Posterior vena cava (tissue), 2 donors: Measurements from ENCODE around the gene SHROOM3. TPM values are rescaled to one million over a fixed set of nuclear protein-coding genes. Genes with fewer than 3 reads are reported as not detected.

Source experiments
- DNase-seq: peaks from one replicate; pipeline ENCODE4 v3.0.0-alpha.2; 2020; ENCODE audit warnings: low spot score
- intact Hi-C, 2 donors: fragments of 100-400 bp; cut with DNase I; formaldehyde crosslinking; loops; one replicate each; pipeline versions ENCODE4 v1.14.1 to v1.14.2; 2022 to 2023
- total RNA-seq, 2 donors: library from RNA; stranded (reverse); fragmentation: NEBNext Ultra II Directional; extraction: Animal tissue kit (Norgen Biotek cat#: 25700); gene quantifications; one replicate each; pipeline ENCODE4 v1.2.1, GENCODE V29; 2021
- donor health status: DM: yes; HTN: yes; CAD: no.
- donor health status: DM: yes; HTN: yes; CAD: no.

Gene SHROOM3
- total RNA-seq, 2 donors from 2014 or later = 71.4 to 77.8 TPM

DNA sequence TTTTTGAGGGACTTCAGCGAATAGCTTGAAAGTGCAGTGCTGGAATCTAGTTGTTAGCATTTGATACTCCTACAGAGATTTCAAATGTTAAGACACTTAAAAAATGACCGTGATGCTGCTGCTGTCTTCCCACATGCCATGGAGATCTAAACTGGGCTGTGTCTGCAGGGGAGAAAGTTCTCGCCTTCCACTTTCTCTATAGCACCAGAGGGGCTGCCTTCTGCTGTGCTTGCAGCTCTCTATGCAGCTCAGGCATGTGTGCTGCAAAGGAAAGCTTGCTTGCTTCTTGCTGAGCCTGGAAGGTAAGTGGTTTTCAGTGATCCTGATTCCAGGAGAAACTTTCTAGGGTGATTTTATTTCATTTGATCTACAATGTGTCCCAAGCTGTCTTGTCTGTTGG, 325.2 kb downstream of the SHROOM3 start:
- no peak for DNase-seq
- intact Hi-C loops = no loop called here

DNA sequence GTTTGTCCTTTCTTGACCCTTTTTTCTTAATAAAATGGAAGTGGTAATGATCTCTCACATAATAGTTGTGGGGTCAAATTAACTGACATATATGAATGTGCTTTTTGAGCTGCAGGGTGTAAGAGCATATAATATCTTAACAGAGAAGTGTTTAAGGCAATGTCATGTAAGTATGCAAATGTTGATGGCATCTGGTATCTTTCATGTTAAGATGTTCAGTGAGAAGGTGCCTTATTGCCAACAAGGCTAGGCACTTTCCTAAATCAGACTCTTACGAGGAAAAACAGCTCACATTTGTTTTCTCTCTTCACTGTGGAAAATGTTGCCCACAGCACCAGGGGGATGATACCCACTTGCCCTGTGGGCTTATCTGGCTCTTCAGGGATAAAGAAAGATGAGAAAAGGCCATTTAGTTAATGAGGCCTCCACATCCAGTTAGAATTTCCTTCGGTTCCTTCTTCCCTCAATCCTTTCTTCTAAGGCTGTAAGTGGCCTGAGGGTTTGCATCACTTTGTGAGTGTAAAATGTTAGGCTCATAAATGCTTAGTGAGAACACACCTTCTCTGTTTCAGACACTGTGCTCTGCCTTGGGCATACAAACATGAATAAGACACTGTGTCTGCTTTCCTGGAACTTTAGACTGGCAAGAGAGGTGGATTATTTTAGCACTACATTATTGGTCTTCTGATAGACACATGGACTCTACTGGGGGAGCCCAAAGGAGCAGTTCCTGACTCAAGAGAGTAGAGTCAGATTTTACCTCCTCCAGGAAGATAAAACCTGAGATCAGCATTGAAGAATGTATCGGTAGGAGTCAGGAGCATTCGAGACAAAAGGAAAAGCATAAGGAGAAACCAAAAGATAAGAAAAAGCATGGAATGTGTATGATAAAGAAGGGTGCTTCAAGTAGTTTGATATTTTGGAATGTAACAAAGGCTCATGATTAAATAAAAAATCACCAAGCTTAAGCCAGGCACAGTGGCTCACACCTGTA, 327.4 kb downstream of the SHROOM3 start:
- DNase-seq = no peak
- intact Hi-C loops = no loop called here

DNA sequence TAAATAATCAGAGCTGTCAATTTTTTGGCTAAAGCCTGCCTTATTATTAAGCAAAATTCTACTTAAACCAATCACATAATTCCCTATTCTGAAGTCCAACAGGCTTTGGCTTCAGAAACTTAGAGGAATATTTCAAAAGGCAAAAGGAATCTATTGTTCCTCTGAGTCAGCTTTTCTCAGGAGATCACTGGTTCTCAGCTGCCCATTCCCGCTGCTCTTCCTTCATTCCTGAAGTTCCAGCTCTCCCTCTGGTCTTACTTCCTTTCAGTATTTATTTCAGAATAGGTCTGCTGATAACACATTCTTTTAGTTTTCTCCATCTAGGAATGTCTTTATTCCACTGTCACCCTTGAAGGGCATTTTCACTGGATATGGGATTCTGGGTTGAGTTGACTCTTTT, 329.2 kb downstream of the SHROOM3 start:
- intact Hi-C loops = no loop called here
- no peak for DNase-seq

DNA sequence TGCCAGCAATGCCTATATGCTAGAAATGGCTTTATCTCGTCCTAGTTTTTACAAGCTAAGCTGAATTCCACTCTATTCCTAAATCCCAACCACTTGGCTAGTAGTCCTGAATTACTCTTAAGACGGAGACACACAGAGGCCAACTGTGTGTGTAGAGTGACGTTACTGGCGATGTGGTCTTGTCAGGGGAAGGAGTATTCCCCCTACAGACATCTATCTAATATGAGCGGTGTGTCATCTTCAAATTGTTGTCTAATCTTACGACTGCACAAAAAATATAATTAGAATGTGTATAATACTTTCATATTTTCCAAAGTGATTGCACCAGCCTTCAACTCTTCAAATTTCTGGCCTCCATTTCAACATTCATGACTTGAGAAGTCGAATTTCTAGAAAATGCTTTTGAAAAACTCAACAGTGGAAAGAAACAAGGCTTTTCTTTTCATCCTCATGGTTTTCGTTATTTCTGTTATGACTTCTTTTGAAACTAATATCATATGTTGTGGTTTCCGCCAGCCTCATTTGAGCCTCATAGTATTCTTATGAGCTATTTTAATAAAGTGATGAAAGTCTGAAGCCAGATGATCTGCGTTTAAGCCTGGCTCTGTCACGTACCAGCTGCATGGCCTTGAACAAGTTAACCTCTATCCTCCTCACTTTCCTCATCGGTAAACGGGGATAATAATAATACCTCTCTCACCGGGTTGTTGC, 330.6 kb downstream of the SHROOM3 start:
- intact Hi-C loops = no loop called here
- no peak for DNase-seq

DNA sequence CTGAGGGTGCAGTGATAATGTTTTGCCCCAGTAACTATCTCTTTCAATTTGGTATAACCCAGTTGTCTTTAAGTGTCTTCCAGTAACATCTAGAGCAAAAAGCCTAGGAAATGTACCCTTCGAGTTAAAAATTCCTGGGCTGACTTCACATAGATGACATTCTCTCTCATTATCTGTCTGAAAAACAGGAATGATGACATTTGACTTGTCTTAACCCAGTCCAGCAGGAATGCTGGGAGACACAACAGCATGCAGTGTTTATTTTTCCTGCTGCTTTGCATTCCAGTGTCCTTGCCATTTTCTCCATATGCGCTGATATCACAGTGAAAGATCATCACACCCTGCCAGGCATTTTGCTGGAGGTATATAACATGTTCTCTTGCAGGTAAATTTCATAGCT, 333.0 kb downstream of the SHROOM3 start:
- no peak for DNase-seq
- intact Hi-C loops = no loop called here

DNA sequence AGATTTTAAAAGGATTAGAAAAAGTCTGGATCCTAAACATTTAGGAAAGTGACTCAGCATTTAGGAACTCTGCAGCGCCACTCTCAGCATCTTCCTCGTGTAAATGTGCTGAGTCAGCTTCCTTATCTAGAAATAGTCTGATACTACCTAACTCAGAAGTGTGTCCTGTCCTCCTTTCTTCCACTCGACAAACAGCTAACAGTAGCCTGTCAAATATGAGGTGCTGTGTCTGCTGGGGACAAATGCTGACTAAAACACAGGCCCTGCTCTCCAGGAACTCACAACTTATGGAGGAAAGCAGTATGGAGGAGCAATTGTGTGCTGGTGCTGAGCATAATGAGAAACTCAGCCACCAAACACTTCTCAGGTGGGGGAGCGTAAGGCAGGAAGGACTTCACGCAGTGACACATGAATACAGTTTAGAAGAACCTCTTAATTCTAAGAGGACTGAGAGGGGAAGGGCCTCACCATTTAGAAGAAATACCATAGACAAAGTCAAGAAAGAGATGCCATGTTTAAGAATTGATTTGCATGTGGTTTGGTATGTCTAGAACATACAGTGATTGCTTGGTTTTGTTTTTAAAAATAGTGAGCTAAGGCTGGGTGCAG, 337.6 kb downstream of the SHROOM3 start:
- DNase-seq = no peak
- intact Hi-C loops = loop anchor here in 1 of 2 donors (10.0 kb wide), 1 partner anchor 232 kb away; no protein-coding TSS in a partner anchor

DNA sequence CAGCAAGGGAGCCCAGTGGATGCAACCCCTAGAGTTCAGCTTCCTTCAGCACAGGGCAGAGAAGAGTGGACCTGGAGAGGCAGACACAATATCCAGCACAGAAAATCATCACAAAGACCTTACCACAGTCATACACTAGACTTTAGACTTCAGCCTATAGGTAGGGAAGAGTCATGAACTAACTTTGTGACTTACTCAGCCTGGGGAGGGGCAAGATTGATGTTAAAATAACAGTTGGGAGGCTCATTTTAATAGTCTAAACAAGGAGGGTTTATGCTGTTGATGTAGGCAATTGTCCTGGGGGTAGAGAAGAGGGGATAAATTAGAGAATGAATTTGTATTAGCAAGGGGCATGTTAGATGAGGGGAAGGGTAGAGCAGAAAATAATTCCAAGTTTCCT, 338.7 kb downstream of the SHROOM3 start:
- no peak for DNase-seq
- intact Hi-C loops = loop anchor here in 1 of 2 donors (10.0 kb wide), 1 partner anchor 231 kb away; no protein-coding TSS in a partner anchor

DNA sequence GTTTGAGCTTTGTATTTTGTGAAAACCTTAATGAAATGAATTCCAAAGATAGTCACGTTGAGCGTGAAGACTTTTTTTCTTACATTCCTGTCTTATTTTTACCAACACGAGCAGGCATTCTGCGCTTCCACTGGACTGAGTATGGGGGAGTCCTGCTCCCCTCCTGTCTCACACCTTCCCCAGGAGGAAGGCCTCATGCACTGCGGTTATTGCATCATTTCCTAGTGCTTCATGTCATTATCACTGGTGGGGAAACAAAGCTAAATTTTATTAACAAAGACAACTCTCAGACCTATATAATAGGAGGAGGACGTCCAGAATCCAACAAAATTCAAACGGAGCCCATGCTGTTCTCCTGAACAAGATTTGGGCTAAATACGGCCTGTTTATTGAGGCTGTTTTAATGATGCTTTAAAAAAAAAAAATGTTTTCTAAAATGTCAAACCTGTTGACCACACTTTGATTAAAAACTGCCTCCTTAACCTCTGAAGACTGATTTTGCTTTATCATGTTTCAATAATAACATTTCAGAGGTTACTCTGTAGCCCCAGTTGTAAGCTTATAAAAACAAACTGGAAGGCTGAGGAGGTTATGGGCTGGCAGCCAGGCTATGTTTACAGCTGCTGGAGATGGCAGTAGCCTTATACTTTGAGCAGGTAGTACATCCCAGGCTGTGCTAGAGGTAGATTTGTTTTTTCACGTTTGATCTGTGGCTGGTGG, 344.9 kb downstream of the SHROOM3 start:
- intact Hi-C loops = loop anchor here in 1 of 2 donors (10.0 kb wide), 1 partner anchor 225 kb away; no protein-coding TSS in a partner anchor
- DNase-seq = no peak

DNA sequence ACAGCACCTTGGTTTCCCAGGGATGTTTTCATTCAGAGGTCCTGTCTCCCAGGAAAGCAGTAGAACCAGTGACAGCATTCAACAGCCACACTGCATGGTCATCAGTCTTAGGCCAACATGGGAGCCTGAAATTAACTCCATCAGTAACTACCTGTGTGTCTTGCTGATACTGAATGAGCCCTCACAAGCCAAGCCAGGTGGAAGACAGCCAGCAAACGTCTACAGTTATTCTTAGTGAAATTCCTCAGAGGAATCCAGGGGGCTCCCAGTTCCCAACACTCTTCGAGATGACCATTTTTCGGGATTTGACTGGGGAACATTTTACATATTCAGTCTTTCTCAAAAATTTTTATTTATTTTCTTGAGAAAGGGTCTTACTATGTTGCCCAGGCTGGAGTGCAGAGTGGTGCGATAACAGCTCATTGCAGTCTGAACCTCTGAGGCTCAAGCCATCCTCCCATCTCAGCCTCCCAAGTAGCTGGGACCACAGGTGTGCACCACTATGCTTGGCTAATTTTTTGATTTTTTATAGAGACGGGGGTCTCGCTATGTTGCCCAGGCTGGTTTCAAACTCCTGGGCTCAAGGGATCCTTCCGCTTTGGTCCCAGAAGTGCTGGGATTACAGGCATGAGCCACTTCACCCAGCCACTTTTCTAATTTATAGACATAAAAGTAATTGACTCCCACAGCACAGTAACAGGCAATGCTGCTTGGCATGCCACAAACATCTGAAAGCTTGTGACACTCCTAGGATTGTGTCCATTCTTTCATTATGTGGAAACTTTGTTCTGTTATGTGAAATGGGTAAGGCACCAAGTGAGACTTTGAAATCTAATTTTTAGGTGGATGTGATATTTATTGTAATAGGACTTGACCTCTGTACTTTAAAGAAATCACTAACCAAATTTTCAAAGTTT, 346.0 kb downstream of the SHROOM3 start:
- no peak for DNase-seq
- intact Hi-C loops = no loop called here

DNA sequence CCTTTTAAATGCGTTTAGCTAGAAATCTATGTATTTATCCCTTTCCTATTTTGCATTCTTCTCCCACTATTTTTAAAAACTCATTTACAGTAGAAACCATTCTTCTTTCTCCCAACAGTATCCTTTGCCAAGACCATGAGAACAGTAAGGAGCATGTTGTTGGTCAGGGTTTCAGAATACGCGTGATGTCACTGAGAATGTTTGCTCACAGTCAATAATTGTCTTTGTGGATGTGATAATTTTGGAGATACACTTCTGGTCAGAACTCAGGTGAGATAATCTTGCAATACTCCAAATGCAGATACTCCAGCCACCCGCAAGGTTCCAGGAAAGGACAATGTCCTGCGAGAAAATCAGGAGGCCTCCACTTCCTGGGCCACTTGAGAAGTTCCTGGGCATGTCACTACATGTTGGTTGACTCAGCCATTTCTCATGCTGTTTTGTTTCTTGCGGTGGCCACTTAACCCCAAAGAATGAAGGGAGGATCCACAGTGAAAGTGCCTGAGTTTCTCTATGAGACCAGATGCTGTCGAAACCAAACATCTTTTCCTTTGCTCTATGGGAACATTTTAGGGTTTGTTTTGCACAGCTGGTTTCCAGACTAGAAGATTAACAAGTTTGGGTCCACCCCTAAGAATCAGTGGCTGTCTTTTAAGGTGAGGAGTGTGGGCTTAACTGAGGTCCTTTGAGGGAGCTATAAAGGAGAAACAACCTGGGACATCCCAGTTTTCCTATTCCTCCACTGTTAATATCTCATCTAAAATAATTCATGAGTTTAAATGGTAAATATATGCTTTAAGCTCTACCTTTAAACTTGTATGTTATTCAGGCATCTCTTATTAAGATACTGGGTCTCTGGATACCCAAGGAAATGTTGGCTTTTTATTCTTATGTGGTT, 346.9 kb downstream of the SHROOM3 start:
- no peak for DNase-seq
- intact Hi-C loops = no loop called here

DNA sequence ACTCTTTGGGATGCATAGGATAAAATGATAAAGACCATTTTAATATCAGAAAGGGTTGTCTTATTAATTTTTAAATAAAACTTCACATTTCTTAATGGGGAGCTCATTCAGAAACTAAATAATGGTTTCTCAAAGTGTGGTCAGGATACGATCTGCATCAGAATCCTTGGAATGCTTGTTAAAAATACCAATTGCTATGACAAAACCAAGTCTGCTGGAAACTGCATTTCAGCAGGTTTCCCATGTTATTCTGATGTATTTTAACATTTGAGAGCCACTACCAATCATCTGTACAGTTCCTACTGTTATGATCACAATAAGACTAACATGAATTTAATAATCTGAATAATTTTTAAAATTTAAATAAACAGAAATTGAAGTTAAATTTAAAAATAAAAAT, 347.8 kb downstream of the SHROOM3 start:
- intact Hi-C loops = no loop called here
- DNase-seq = no peak

DNA sequence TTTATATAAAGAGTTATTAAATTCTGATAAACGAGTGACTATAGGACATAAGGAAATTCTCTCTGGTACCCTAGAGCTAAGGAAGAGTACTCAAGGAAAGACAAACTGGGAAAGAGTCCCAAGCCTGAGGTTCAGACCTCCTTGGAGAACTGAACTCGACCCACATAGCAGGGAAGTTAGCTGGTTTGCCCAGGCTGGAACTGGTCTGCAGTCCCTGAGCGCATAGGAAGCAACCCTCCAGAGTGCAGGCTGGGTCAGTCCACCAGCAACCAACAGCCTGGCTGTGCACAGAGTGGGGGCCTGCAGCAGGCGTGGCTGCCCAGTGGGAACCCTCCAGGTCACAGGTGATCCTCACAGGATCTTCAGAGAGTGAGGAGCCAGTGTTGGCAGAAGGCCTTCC, 348.8 kb downstream of the SHROOM3 start:
- no peak for DNase-seq
- intact Hi-C loops = no loop called here

DNA sequence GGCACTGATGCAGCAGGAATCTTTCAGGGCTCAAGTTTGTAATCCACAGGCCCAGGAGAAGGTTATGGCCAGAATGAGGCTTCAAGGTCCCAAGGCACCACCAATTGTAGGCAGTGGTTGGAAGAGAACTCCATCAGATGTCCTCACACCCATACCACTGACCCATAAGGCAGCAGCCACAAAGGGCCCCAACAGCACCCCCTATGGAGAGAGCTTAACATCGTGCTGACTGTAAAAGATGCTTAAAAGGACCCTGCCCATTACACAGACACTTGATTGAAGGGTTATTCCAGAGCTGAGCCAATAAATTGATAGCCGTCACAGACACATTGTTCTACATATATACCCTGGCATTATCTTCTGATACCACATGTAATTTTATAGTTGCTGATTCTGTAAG, 349.2 kb downstream of the SHROOM3 start:
- DNase-seq = no peak
- intact Hi-C loops = no loop called here

DNA sequence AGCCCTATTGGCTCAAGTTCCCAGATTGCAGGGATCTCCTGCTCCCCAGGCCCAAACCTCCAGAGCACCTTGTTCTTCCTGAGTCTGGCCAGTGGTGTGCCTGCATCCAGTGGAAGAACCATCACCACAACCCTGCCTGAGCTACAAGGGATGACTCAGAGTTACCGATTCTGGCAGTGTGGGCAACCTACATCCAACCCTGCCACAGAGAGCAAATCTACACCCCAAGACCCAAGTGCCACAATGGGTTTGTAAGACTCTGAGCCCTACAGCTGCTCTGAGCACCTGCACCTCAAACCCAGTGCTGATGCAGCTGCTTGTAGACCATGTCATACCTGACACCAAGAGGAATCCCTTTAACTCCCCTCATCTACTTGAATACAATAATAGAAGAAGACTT, 352.9 kb downstream of the SHROOM3 start:
- DNase-seq = no peak
- intact Hi-C loops = no loop called here

DNA sequence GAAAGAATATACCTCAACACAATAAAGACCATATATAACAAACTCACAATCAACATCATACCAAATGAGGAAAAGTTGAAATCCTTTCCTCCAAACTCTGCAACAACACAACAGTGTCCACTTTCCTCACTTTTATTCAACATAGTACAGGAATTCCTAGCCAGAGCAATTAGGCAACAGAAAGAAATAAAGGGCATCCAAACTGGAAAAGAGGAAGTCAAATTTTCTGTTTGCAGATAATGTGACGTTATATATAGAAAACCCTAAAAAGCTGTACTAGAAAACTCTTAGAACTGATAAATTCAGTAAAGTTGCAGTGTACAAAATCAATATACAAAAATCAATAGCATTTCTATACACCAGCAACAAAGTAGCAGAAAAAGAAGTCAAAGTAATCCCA, 355.3 kb downstream of the SHROOM3 start:
- intact Hi-C loops = no loop called here
- DNase-seq = no peak

DNA sequence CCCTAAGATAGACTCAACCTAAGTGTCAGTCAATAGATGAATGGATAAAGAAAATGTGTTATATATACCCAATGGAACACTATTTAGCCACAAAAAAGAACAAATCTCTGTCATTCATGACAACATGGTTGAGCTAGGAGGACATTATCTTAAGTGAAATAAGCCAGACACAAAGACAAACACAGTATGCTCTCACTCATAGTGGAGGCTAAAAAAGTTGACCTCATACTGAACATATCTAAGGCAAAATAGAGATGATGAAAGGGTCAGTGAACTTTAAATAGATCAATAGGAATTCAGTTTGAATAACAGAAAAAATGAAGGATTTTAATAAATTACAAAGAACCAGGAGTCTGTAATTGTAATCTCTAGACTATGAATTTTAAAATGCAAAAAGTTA, 356.4 kb downstream of the SHROOM3 start:
- no peak for DNase-seq
- intact Hi-C loops = no loop called here

DNA sequence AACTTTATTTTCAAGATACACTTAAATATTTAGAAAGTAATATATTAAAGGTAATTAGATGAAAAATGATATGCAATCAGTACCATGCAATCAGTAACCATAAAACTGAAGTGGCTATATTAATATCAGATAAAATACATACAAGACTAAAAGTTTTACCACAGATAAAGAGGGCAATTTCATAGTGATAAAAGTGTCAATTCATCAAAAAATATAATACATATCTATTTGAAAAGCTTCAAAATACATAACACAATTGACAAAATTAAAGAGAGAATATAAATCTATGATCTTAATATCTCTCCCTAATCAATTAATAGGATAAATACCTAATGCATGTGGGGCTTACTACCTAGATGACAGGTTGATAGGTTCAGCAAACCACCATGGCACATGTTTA, 357.4 kb downstream of the SHROOM3 start:
- no peak for DNase-seq
- intact Hi-C loops = no loop called here
